ENCODE results near the gene ZMPSTE24. TPM values are rescaled to one million over a fixed set of nuclear protein-coding genes. Genes with fewer than 3 reads are reported as not detected.

The ZMPSTE24 gene
- polyA plus RNA-seq, 3 donors = 6.4 to 45.6 (median 36.0) TPM

GRCh38 chr1:40305871-40306270, 47.8 kb downstream of the ZMPSTE24 start:
- H3K27ac Mint-ChIP-seq = no peak overlapping the region
- WGBS (ENCODE audit: insufficient coverage) = 100% methylated on average over 1 of the region's 2 CpGs
- no peak overlapping the region for H3K4me3 Mint-ChIP-seq
- Histone ChIP-seq H3K9me3 (replicated peaks in 1 of 2; ENCODE audit: control insufficient read depth in 1 of 2, insufficient read depth in 1 of 2, low read length in 2 of 2) (no peaks in the 10 kb centered on the region), H3K79me2 (ENCODE audit: insufficient read depth, low read length) (no peaks in the 10 kb centered on the region), H3K9ac (ENCODE audit: insufficient read depth, low read length, poor library complexity, severe bottlenecking) (no peak overlapping the region), H2AFZ (ENCODE audit: insufficient read depth, low read depth, low read length, poor library complexity, severe bottlenecking) (no peak overlapping the region), H4K20me1 (ENCODE audit: insufficient read depth, low read length) (no peaks in the 10 kb centered on the region), H3K4me3 (replicated peaks in 1 of 3; ENCODE audit: low read depth in 2 of 3, low read length in 3 of 3) (no peak overlapping the region), H3K4me2 (replicated peaks; ENCODE audit: extremely low read depth, low read length, poor library complexity, severe bottlenecking) (no peak overlapping the region), H3K36me3 (replicated peaks in 1 of 2; ENCODE audit: control insufficient read depth in 1 of 2, insufficient read depth in 2 of 2, low read length in 2 of 2) (peaks cover 14 to 23% of the 10 kb centered on the region in 2 donors), H3K27ac (ENCODE audit: low read depth in 1 of 2, low read length in 2 of 2) (no peak overlapping the region), H3K4me1 (ENCODE audit: control insufficient read depth in 1 of 2, insufficient read depth in 2 of 2, low read length in 2 of 2) (no peaks in the 10 kb centered on the region), H3K27me3 (ENCODE audit: control insufficient read depth in 2 of 2, insufficient read depth in 2 of 2, low read length in 2 of 2) (no peaks in the 10 kb centered on the region)
- no peaks in the 10 kb centered on the region for H3K9me3 Mint-ChIP-seq
- H3K36me3 Mint-ChIP-seq = peaks cover 20 to 30% of the 10 kb centered on the region in 2 donors
- H3K4me1 Mint-ChIP-seq = no peaks in the 10 kb centered on the region
- intact Hi-C loops (cut with micrococcal nuclease) = no loop called here
- TF ChIP-seq, protein P1, sequence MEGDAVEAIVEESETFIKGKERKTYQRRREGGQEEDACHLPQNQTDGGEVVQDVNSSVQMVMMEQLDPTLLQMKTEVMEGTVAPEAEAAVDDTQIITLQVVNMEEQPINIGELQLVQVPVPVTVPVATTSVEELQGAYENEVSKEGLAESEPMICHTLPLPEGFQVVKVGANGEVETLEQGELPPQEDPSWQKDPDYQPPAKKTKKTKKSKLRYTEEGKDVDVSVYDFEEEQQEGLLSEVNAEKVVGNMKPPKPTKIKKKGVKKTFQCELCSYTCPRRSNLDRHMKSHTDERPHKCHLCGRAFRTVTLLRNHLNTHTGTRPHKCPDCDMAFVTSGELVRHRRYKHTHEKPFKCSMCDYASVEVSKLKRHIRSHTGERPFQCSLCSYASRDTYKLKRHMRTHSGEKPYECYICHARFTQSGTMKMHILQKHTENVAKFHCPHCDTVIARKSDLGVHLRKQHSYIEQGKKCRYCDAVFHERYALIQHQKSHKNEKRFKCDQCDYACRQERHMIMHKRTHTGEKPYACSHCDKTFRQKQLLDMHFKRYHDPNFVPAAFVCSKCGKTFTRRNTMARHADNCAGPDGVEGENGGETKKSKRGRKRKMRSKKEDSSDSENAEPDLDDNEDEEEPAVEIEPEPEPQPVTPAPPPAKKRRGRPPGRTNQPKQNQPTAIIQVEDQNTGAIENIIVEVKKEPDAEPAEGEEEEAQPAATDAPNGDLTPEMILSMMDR (IDR thresholded peaks at IDR 0.05) = no peak
- H3K27me3 Mint-ChIP-seq (ENCODE audit: low read depth in 3 of 3) = peaks cover 0 to 2% (median 0%) of the 10 kb centered on the region in 3 donors
- DNase-seq = no peak

- H3K27ac ChIP-seq (ENCODE audit: low read depth in 1 of 2, low read length in 2 of 2) = no peak overlapping the region
Measured at GRCh38 chr1:40306296-40306695, 48.3 kb downstream of the ZMPSTE24 start.

More at GRCh38 chr1:40306296-40306695, 48.3 kb downstream of the ZMPSTE24 start:
- H3K27me3 ChIP-seq (ENCODE audit: control insufficient read depth in 2 of 2, insufficient read depth in 2 of 2, low read length in 2 of 2) = no peaks in the 10 kb centered on the region
- Mint-ChIP-seq H3K4me3 (no peak overlapping the region), H3K27ac (no peak overlapping the region), H3K36me3 (peaks cover 17 to 26% of the 10 kb centered on the region in 2 donors), H3K9me3 (no peaks in the 10 kb centered on the region), H3K27me3 (ENCODE audit: low read depth in 3 of 3) (peaks cover 0 to 2% (median 2%) of the 10 kb centered on the region in 3 donors), H3K4me1 (no peaks in the 10 kb centered on the region)
- WGBS (ENCODE audit: insufficient coverage) = 97% methylated on average over 3 of the region's 4 CpGs
- no peaks in the 10 kb centered on the region for H3K4me1 ChIP-seq (ENCODE audit: control insufficient read depth in 1 of 2, insufficient read depth in 2 of 2, low read length in 2 of 2)
- no peak for DNase-seq
- H4K20me1 ChIP-seq (ENCODE audit: insufficient read depth, low read length) = no peaks in the 10 kb centered on the region
- intact Hi-C loops (cut with micrococcal nuclease) = no loop called here
- H3K9ac ChIP-seq (ENCODE audit: insufficient read depth, low read length, poor library complexity, severe bottlenecking) = no peak overlapping the region
- no peaks in the 10 kb centered on the region for H3K9me3 ChIP-seq (replicated peaks in 1 of 2; ENCODE audit: control insufficient read depth in 1 of 2, insufficient read depth in 1 of 2, low read length in 2 of 2)
- peaks cover 10 to 19% of the 10 kb centered on the region in 2 donors for H3K36me3 ChIP-seq (replicated peaks in 1 of 2; ENCODE audit: control insufficient read depth in 1 of 2, insufficient read depth in 2 of 2, low read length in 2 of 2)
- no peak overlapping the region for H2AFZ ChIP-seq (ENCODE audit: insufficient read depth, low read depth, low read length, poor library complexity, severe bottlenecking)
- no peaks in the 10 kb centered on the region for H3K79me2 ChIP-seq (ENCODE audit: insufficient read depth, low read length)
- H3K4me2 ChIP-seq (replicated peaks; ENCODE audit: extremely low read depth, low read length, poor library complexity, severe bottlenecking) = no peak overlapping the region
- H3K4me3 ChIP-seq (replicated peaks in 1 of 3; ENCODE audit: low read depth in 2 of 3, low read length in 3 of 3) = no peak overlapping the region
- TF ChIP-seq, protein P1 (IDR thresholded peaks at IDR 0.05) = no peak
